ENCODE data around the gene ATOX1. TPM values are rescaled to one million over a fixed set of nuclear protein-coding genes. Genes with fewer than 3 reads are reported as not detected.

Gene ATOX1
- total and polyA plus RNA-seq, 2 of the 8 experiments (the other 6 are each of a cell fraction or from before 2014, with no cell fraction given) = 79.9 to 232 TPM

DNA sequence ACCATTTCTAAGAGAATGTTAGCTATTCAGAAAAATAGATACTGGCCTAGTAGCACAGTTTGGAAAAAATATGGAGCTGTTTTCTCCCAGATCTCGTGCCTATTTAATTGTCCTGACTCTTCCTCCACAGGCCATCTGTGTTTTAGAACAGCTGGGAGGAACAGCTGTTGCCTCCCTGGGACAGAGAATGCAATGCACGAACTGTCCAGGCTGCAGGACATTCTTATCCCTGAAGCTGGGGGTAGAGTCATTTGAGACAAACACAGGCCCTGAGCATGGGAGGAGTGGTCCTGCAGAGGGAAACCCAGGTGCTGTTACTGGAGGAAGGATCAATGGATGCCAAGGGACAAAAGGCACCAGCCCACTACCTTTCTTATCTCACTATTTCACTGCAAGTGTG, 50.9 kb downstream of the ATOX1 start:
- H3K4ac ChIP-seq (replicated peaks; ENCODE audit: insufficient read length, low read depth, low read length) = no peak overlapping the region
- ChIA-PET POLR2A (ENCODE audit: partially characterized antibody) (interaction anchor here (1.1 kb wide), 1 partner anchor 8 kb away, joined by 3 read pairs; no protein-coding TSS in a partner anchor), CTCF (ENCODE audit: partially characterized antibody) (interaction anchor here (0.7 to 6.3 kb wide), 9 partner anchors 9 to 55 kb away, joined by 3 to 53 read pairs (median 5); partner anchors contain the start of gene SPARC)
- no peaks in the 10 kb centered on the region for H3K79me2 ChIP-seq (ENCODE audit: control insufficient read depth in 1 of 2, insufficient read depth in 2 of 2, low read length in 2 of 2)
- H4K91ac ChIP-seq (replicated peaks; ENCODE audit: insufficient read length, low read length) = no peak overlapping the region
- no peak overlapping the region for H2BK15ac ChIP-seq (ENCODE audit: low read length)
- H3K23ac ChIP-seq (ENCODE audit: insufficient read length) = no peak overlapping the region
- no peaks in the 10 kb centered on the region for H3K36me3 ChIP-seq (ENCODE audit: control insufficient read depth in 2 of 4, insufficient read depth in 4 of 4, low read length in 3 of 4)
- no peak overlapping the region for H3K18ac ChIP-seq (ENCODE audit: extremely low read depth, low read length)
- H3K4me2 ChIP-seq (ENCODE audit: insufficient read depth in 1 of 2, low read depth in 2 of 2, low read length in 2 of 2) = no peak overlapping the region
- H2AK5ac ChIP-seq (ENCODE audit: low read depth, low read length) = no peak overlapping the region
- no peak overlapping the region for H2BK12ac ChIP-seq (ENCODE audit: low read depth, low read length)
- H4K8ac ChIP-seq (ENCODE audit: extremely low read depth, insufficient read depth, low read length) = no peak overlapping the region
- H3K79me1 ChIP-seq (ENCODE audit: low read depth, low read length) = no peaks in the 10 kb centered on the region
- peaks cover 0 to 1% (median 0%) of the 10 kb centered on the region in 4 experiments; a peak in 1 of 7 replicates for H3K27me3 ChIP-seq (replicated peaks in 1 of 4; ENCODE audit: control insufficient read depth in 3 of 4, extremely low read depth in 1 of 4, insufficient read depth in 3 of 4, low read length in 3 of 4)
- H3K9ac ChIP-seq (replicated peaks in 1 of 4; ENCODE audit: extremely low read depth in 1 of 4, low read depth in 3 of 4, low read length in 3 of 4) = no peak overlapping the region
- H2BK5ac ChIP-seq (ENCODE audit: low read depth, low read length) = no peak overlapping the region
- H3K4me1 ChIP-seq (replicated peaks in 1 of 4; ENCODE audit: control insufficient read depth in 3 of 4, insufficient read depth in 4 of 4, low read length in 3 of 4) = no peaks in the 10 kb centered on the region
- no peak overlapping the region for H3K56ac ChIP-seq (replicated peaks; ENCODE audit: insufficient read length, low read depth, low read length)
- no peaks in the 10 kb centered on the region for H4K20me1 ChIP-seq (replicated peaks in 1 of 2; ENCODE audit: control insufficient read depth in 1 of 2, insufficient read depth in 2 of 2, low read length in 2 of 2)
- no peak overlapping the region for H4K5ac ChIP-seq (ENCODE audit: insufficient read length, low read depth, low read length)
- H2BK20ac ChIP-seq (ENCODE audit: low read length) = no peak overlapping the region
- H3K4me3 ChIP-seq (ENCODE audit: extremely low read depth in 1 of 4, insufficient read depth in 2 of 4, low read depth in 3 of 4, low read length in 4 of 4) = no peak overlapping the region
- no peak overlapping the region for H2AFZ ChIP-seq (ENCODE audit: low read length)
- H2BK120ac ChIP-seq (replicated peaks; ENCODE audit: low read depth, low read length) = no peak overlapping the region
- H3K27ac ChIP-seq (ENCODE audit: low read depth, low read length) = no peak overlapping the region
- FAIRE-seq (no peak), DNase-seq (ENCODE audit: low read depth in 1 of 2, low spot score in 2 of 2) (no peak)
- no peak overlapping the region for H3K14ac ChIP-seq (ENCODE audit: insufficient read length)
- 85% methylated on average over 2 of the region's 2 CpGs; no CpG with 5 or more reads in 1 of the 2 experiments for WGBS, 2 experiments (ENCODE audit: extremely low coverage in 1 of 2, insufficient coverage in 1 of 2, insufficient read length in 1 of 2, insufficient replicate concordance in 2 of 2, low coverage in 1 of 2, low lambda C conversion rate in 2 of 2, missing lambda C conversion rate in 1 of 2)
- no peaks in the 10 kb centered on the region for H3K9me3 ChIP-seq (ENCODE audit: insufficient read depth in 2 of 2, low read depth in 1 of 2, low read length in 1 of 2)
- no peaks in the 10 kb centered on the region for H3K23me2 ChIP-seq (ENCODE audit: low read depth, low read length)
- TF ChIP-seq CREB1 (IDR thresholded peaks at IDR 0.05) = no peak
- TF ChIP-seq ZNF274 (IDR thresholded peaks at IDR 0.05; ENCODE audit: borderline replicate concordance, extremely low read depth, low read length) = no peak

Data from H1 (cell line).